Esophagus squamous epithelium (tissue), 4 donors: ENCODE results near the gene RSBN1.

Source experiments
- CTCF ChIP-seq, 6 experiments: fragments of 450-650 bp in 4 of 6; fragments of 200-600 bp in 2 of 6; sonication (generic) in 2 of 6; IDR thresholded peaks; one replicate each; pipeline ENCODE4 v1.5.1; 2016 to 2019; ENCODE audit warnings: antibody characterized with exemption in 6 of 6, mild to moderate bottlenecking in 4 of 6, moderate library complexity in 4 of 6
- POLR2A ChIP-seq, 4 donors: fragments of 450-650 bp; IDR thresholded peaks; one replicate each; pipeline ENCODE4 v1.6.1; 2017; ENCODE audit warnings: antibody characterized with exemption in 4 of 4, mild to moderate bottlenecking in 4 of 4, moderate library complexity in 3 of 4

- TF ChIP-seq CTCF (IDR thresholded peaks at IDR 0.05): no peak
- no peak for TF ChIP-seq POLR2A (IDR thresholded peaks at IDR 0.05)
Measured at GRCh38 chr1:113758631-113759332, 53.5 kb downstream of the RSBN1 start.
